SK-N-SH (cell line): Measurements from ENCODE around the gene SBF2.

Experiments used
- CTCF ChIP-seq: fragments of 200-600 bp; sonication (generic); IDR thresholded peaks from 2 replicates; pipeline ENCODE4 v1.6.1; 2017; ENCODE audit warnings: antibody characterized with exemption, mild to moderate bottlenecking, moderate library complexity
- EP300 ChIP-seq, 2 experiments: IDR thresholded peaks; 2 replicates each; pipeline versions ENCODE4 v1.4.0 to v1.6.1; 2012; ENCODE audit warnings: borderline replicate concordance in 1 of 2, low read depth in 1 of 2, low read length in 1 of 2

- TF ChIP-seq CTCF: no peak
- no peak for TF ChIP-seq EP300 (IDR thresholded peaks at IDR 0.05; ENCODE audit: borderline replicate concordance in 1 of 2, low read depth in 1 of 2, low read length in 1 of 2)
These were observed 23.2 kb upstream of the SBF2 start for GRCh38 chr11:10317151-10317755.
